Gastroesophageal sphincter (tissue), 4 donors: Measurements from ENCODE around the gene PHF2. TPM values are rescaled to one million over a fixed set of nuclear protein-coding genes. Genes with fewer than 3 reads are reported as not detected.

Experiments used
- ATAC-seq: fragments of 150-250 bp; one replicate; pipeline ENCODE4 v1.9.1; 2016; ENCODE audit warnings: mild to moderate bottlenecking, moderate library complexity
- H3K27ac ChIP-seq, 4 donors: fragments of 200-600 bp; sonication (generic) in 3 of 4; 1 replicate in 3 of 4; 2 replicates in 1 of 4; pipeline ENCODE4 v1.5.1; 2016 to 2019
- H3K27me3 ChIP-seq: fragments of 200-600 bp; sonication (generic); one replicate; pipeline ENCODE4 v1.5.1; 2019
- H3K36me3 ChIP-seq, 2 donors: fragments of 200-600 bp; sonication (generic); one replicate each; pipeline ENCODE4 v1.5.1; 2019; ENCODE audit warnings: control low read depth in 1 of 2
- H3K4me1 ChIP-seq, 3 donors: fragments of 200-600 bp; sonication (generic); 1 replicate in 2 of 3; 2 replicates in 1 of 3; pipeline ENCODE4 v1.5.1; 2016 to 2019; ENCODE audit warnings: control low read depth in 2 of 3
- H3K4me3 ChIP-seq, 2 donors: fragments of 200-600 bp; sonication (generic); one replicate each; pipeline ENCODE4 v1.5.1; 2019; ENCODE audit warnings: mild to moderate bottlenecking in 1 of 2, moderate library complexity in 1 of 2
- H3K9me3 ChIP-seq, 3 donors: fragments of 200-600 bp; sonication (generic); one replicate each; pipeline ENCODE4 v1.5.1; 2017 to 2019; ENCODE audit warnings: control low read depth in 2 of 3
- CTCF ChIP-seq, 4 experiments: fragments of 200-600 bp in 2 of 4; fragments of 450-650 bp in 2 of 4; sonication (generic) in 1 of 4; IDR thresholded peaks; one replicate each; pipeline ENCODE4 v1.5.1; 2017 to 2019; ENCODE audit warnings: antibody characterized with exemption in 4 of 4, mild to moderate bottlenecking in 2 of 4, moderate library complexity in 2 of 4
- EP300 ChIP-seq: sonication (generic); formaldehyde crosslinking; IDR thresholded peaks from one replicate; pipeline ENCODE4 v1.6.1; 2017; ENCODE audit warnings: antibody characterized with exemption, mild to moderate bottlenecking
- POLR2A ChIP-seq, 2 donors: fragments of 450-650 bp; IDR thresholded peaks; one replicate each; pipeline ENCODE4 v1.6.1; 2017; ENCODE audit warnings: antibody characterized with exemption in 2 of 2, mild to moderate bottlenecking in 2 of 2, moderate library complexity in 1 of 2
- POLR2AphosphoS5 ChIP-seq: sonication (generic); formaldehyde crosslinking; IDR thresholded peaks from one replicate; pipeline ENCODE4 v1.6.1; 2017; ENCODE audit warnings: antibody characterized with exemption
- WGBS, 2 donors: methylation state at CpG; one replicate each; pipeline ENCODE4 v1.1.5; 2018; ENCODE audit warnings: low coverage in 1 of 2; 5-methylcytosine and 5-hydroxymethylcytosine counted together
- total RNA-seq, 4 donors: library from RNA; depleted of rRNA; stranded (reverse); fragments of >200 nt; gene quantifications; one replicate each; pipeline ENCODE4 v1.1.0, GENCODE V29; 2016

Gene PHF2
- total RNA-seq, 4 donors from 2014 or later = 37.2 to 51.2 (median 39.2) TPM

GRCh38 chr9:93686127-93686879, 109.9 kb downstream of the PHF2 start:
- no peak overlapping the region for H3K4me3 ChIP-seq
- ATAC-seq = no peak
- H3K4me1 ChIP-seq = peaks cover 0 to 10% (median 0%) of the 10 kb centered on the region in 3 donors
- TF ChIP-seq CTCF (IDR thresholded peaks at IDR 0.05) = no peak
- TF ChIP-seq POLR2A (IDR thresholded peaks at IDR 0.05) = no peak
- TF ChIP-seq EP300 = no peak
- TF ChIP-seq POLR2AphosphoS5 = no peak
- H3K27ac ChIP-seq = no peak overlapping the region
- no peaks in the 10 kb centered on the region for H3K27me3 ChIP-seq
- H3K36me3 ChIP-seq = no peaks in the 10 kb centered on the region
- peaks cover 0 to 41% (median 0%) of the 10 kb centered on the region in 3 donors for H3K9me3 ChIP-seq
- 88 to 96% methylated on average over 4 to 5 of the region's 9 CpGs for WGBS, 2 donors

GRCh38 chr9:93686880-93687236, 110.5 kb downstream of the PHF2 start:
- no peak for ATAC-seq
- no peak for TF ChIP-seq CTCF (IDR thresholded peaks at IDR 0.05)
- no peak for TF ChIP-seq POLR2A (IDR thresholded peaks at IDR 0.05)
- TF ChIP-seq EP300 = no peak
- no peak for TF ChIP-seq POLR2AphosphoS5
- H3K4me3 ChIP-seq = no peak overlapping the region
- no peaks in the 10 kb centered on the region for H3K27me3 ChIP-seq
- no peaks in the 10 kb centered on the region for H3K36me3 ChIP-seq
- H3K9me3 ChIP-seq = peaks cover 0 to 47% (median 0%) of the 10 kb centered on the region in 3 donors
- H3K4me1 ChIP-seq = peaks cover 0 to 8% (median 0%) of the 10 kb centered on the region in 3 donors
- no CpG with 5 or more reads among the region's 3 CpGs for WGBS, 2 donors
- no peak overlapping the region for H3K27ac ChIP-seq

GRCh38 chr9:93690618-93691017, 114.2 kb downstream of the PHF2 start:
- H3K4me3 ChIP-seq = no peak overlapping the region
- H3K27me3 ChIP-seq = no peaks in the 10 kb centered on the region
- H3K27ac ChIP-seq = no peak overlapping the region
- TF ChIP-seq CTCF (IDR thresholded peaks at IDR 0.05) (no peak), POLR2AphosphoS5 (no peak), EP300 (no peak), POLR2A (IDR thresholded peaks at IDR 0.05) (no peak)
- WGBS, 2 donors = 90 to 93% methylated on average over 1 of the region's 1 CpG
- no peaks in the 10 kb centered on the region for H3K36me3 ChIP-seq
- H3K4me1 ChIP-seq = no peaks in the 10 kb centered on the region
- ATAC-seq = no peak
- peaks cover 0 to 48% (median 0%) of the 10 kb centered on the region in 3 donors for H3K9me3 ChIP-seq

GRCh38 chr9:93693129-93693528, 116.7 kb downstream of the PHF2 start:
- TF ChIP-seq POLR2AphosphoS5 (peak; percentile 78), EP300 (no peak), POLR2A (IDR thresholded peaks at IDR 0.05) (no peak), CTCF (IDR thresholded peaks at IDR 0.05) (no peak)
- H3K9me3 ChIP-seq = peaks cover 0 to 49% (median 0%) of the 10 kb centered on the region in 3 donors
- H3K36me3 ChIP-seq = no peaks in the 10 kb centered on the region
- ATAC-seq = no peak
- no peak overlapping the region for H3K27ac ChIP-seq
- H3K4me3 ChIP-seq = no peak overlapping the region
- WGBS, 2 donors = 42 to 62% methylated on average over 3 of the region's 3 CpGs
- H3K4me1 ChIP-seq = no peaks in the 10 kb centered on the region
- H3K27me3 ChIP-seq = no peaks in the 10 kb centered on the region
